K562 (cell line): ENCODE results near the gene HSF2BP. TPM values are rescaled to one million over a fixed set of nuclear protein-coding genes. Genes with fewer than 3 reads are reported as not detected.

Experiments used
- CBFB ChIP-seq: sonication (generic); formaldehyde crosslinking; IDR thresholded peaks from 2 replicates; pipeline ENCODE4 v1.4.0; 2020; ENCODE audit warnings: mild to moderate bottlenecking, missing genetic modification reagents
- MAZ ChIP-seq, 2 experiments: fragments of 450-650 bp in 1 of 2; sonication (generic) in 1 of 2; formaldehyde crosslinking; IDR thresholded peaks in 1 of 2; conservative IDR thresholded peaks in 1 of 2; 2 replicates each; pipeline versions ENCODE4 v1.4.0 to v1.5.0; 2020; ENCODE audit warnings: mild to moderate bottlenecking in 1 of 2, missing genetic modification reagents in 1 of 2
- PTRF ChIP-seq: fragments of 450-650 bp; IDR thresholded peaks from 2 replicates; pipeline ENCODE4 v1.6.1; 2016; ENCODE audit warnings: mild to moderate bottlenecking, missing genetic modification characterization, missing compliant biosample characterization
- RBM22 ChIP-seq: fragments of 200-400 bp; formaldehyde crosslinking; IDR thresholded peaks from 2 replicates; pipeline ENCODE4 v1.6.1; 2018; ENCODE audit warnings: low read length, low read depth; ENCODE audit not compliant: poor library complexity, severe bottlenecking
- RFX7 ChIP-seq: fragments of 250-450 bp; sonication (Bioruptor Pico); IDR thresholded peaks from 2 replicates; pipeline ENCODE4 v1.5.1; 2021; ENCODE audit warnings: mild to moderate bottlenecking
- SP2 ChIP-seq: IDR thresholded peaks from 2 replicates; pipeline ENCODE4 v1.6.1; 2011; ENCODE audit warnings: mild to moderate bottlenecking, low read depth, low read length, moderate library complexity; ENCODE audit not compliant: poor library complexity, severe bottlenecking; ENCODE audit errors: extremely low read depth
- TRIM24 ChIP-seq, 2 experiments: fragments of 450-650 bp; IDR thresholded peaks; 2 replicates each; pipeline ENCODE4 v1.6.1; 2016
- ZFP30 ChIP-seq: fragments of 250-450 bp; sonication (Bioruptor Pico); IDR thresholded peaks from 2 replicates; pipeline ENCODE4 v1.8.0; 2022; ENCODE audit warnings: moderate library complexity, mild to moderate bottlenecking, inconsistent platforms, borderline replicate concordance
- polyA plus RNA-seq, 8 experiments: library from polyadenylated mRNA; depleted of rRNA in 4 of 8; stranded (reverse) in 5 of 8; unstranded in 3 of 8; fragments of >200 nt; fragmentation: Nextera tagmentation in 2 of 8; fragmentation: Illumina TruSeq in 1 of 8; extraction: Ambion mirVana in 2 of 8; extraction: Trizol in 1 of 8; gene quantifications; 2 replicates each; pipeline versions ENCODE4 v1.2.1 to v1.2.3, GENCODE V29; 2011 to 2014; ENCODE audit warnings: inconsistent platforms in 1 of 8, missing spikeins in 1 of 8
- total RNA-seq, 7 experiments: library from RNA; depleted of rRNA in 6 of 7; stranded (reverse); fragments of >200 nt in 6 of 7; fragmentation: Illumina TruSeq in 2 of 7; extraction: Trizol in 2 of 7; gene quantifications; 2 replicates each; pipeline versions ENCODE4 v1.2.1 to v1.2.3, GENCODE V29; 2011 to 2021; ENCODE audit warnings: low replicate concordance in 1 of 7
- TF ChIP-seq, protein P1 (sequence below): fragments of 450-650 bp; IDR thresholded peaks from 2 replicates; pipeline ENCODE4 v1.6.1; 2016; ENCODE audit warnings: mild to moderate bottlenecking, moderate library complexity
- TF ChIP-seq, protein P2 (sequence below), 3 experiments: IDR thresholded peaks in 2 of 3; conservative IDR thresholded peaks in 1 of 3; 2 replicates each; pipeline ENCODE4 v1.5.1; 2011 to 2012; ENCODE audit warnings: low read length in 3 of 3, mild to moderate bottlenecking in 3 of 3, control low read depth in 2 of 3, improper control_type of control experiment in 1 of 3, inconsistent platforms in 1 of 3, low read depth in 1 of 3, mixed read lengths in 1 of 3, moderate library complexity in 1 of 3; ENCODE audit not compliant: insufficient read depth in 2 of 3
- TF ChIP-seq, protein P3 (sequence below): sonication (generic); formaldehyde crosslinking; IDR thresholded peaks from 2 replicates; pipeline ENCODE4 v1.9.0; 2022; ENCODE audit warnings: mild to moderate bottlenecking, missing genetic modification reagents
- TF ChIP-seq, protein P4 (sequence below): fragments of 450-650 bp; formaldehyde crosslinking; IDR thresholded peaks from 2 replicates; pipeline ENCODE4 v1.4.0; 2022; ENCODE audit warnings: mild to moderate bottlenecking, moderate library complexity

The HSF2BP gene
- total and polyA plus RNA-seq, 9 of the 15 experiments (the other 6 are each of a cell fraction or from before 2014, with no cell fraction given): 0.04 to 0.57 (median 0.20) TPM; not detected in 2

DNA sequence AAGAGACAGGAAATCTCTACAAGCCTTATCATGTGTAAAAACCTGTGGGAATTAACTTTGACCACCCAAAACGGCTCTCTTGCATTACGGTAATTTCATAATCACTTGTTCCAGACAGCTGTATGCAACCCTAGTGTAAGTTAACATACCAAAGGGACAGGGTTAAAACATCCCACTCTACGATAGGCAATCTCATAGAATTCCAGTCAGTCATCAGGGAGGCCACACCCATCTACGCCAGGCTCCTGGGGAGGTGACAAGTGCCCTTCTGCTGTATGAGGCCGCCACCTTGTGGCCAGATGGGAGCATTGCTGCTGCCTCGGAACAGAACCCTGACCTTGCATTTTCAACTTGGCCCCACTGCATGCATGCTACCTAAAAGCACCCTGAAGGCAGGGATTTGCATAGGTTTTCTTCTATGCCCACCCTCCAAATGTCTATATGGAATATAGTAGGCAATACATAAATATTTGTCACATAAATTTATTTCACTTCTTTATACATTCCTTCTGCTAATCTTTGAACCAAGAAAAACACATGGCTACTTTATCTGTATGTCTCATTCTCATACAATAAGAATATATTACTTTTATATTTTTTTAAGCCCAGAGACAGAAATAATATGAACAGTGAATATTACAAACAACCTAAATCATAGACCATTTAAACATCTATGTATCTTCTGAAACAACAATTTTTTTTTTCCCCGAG lies 12.6 kb downstream of the HSF2BP start (continued):
- TF ChIP-seq, protein P1, sequence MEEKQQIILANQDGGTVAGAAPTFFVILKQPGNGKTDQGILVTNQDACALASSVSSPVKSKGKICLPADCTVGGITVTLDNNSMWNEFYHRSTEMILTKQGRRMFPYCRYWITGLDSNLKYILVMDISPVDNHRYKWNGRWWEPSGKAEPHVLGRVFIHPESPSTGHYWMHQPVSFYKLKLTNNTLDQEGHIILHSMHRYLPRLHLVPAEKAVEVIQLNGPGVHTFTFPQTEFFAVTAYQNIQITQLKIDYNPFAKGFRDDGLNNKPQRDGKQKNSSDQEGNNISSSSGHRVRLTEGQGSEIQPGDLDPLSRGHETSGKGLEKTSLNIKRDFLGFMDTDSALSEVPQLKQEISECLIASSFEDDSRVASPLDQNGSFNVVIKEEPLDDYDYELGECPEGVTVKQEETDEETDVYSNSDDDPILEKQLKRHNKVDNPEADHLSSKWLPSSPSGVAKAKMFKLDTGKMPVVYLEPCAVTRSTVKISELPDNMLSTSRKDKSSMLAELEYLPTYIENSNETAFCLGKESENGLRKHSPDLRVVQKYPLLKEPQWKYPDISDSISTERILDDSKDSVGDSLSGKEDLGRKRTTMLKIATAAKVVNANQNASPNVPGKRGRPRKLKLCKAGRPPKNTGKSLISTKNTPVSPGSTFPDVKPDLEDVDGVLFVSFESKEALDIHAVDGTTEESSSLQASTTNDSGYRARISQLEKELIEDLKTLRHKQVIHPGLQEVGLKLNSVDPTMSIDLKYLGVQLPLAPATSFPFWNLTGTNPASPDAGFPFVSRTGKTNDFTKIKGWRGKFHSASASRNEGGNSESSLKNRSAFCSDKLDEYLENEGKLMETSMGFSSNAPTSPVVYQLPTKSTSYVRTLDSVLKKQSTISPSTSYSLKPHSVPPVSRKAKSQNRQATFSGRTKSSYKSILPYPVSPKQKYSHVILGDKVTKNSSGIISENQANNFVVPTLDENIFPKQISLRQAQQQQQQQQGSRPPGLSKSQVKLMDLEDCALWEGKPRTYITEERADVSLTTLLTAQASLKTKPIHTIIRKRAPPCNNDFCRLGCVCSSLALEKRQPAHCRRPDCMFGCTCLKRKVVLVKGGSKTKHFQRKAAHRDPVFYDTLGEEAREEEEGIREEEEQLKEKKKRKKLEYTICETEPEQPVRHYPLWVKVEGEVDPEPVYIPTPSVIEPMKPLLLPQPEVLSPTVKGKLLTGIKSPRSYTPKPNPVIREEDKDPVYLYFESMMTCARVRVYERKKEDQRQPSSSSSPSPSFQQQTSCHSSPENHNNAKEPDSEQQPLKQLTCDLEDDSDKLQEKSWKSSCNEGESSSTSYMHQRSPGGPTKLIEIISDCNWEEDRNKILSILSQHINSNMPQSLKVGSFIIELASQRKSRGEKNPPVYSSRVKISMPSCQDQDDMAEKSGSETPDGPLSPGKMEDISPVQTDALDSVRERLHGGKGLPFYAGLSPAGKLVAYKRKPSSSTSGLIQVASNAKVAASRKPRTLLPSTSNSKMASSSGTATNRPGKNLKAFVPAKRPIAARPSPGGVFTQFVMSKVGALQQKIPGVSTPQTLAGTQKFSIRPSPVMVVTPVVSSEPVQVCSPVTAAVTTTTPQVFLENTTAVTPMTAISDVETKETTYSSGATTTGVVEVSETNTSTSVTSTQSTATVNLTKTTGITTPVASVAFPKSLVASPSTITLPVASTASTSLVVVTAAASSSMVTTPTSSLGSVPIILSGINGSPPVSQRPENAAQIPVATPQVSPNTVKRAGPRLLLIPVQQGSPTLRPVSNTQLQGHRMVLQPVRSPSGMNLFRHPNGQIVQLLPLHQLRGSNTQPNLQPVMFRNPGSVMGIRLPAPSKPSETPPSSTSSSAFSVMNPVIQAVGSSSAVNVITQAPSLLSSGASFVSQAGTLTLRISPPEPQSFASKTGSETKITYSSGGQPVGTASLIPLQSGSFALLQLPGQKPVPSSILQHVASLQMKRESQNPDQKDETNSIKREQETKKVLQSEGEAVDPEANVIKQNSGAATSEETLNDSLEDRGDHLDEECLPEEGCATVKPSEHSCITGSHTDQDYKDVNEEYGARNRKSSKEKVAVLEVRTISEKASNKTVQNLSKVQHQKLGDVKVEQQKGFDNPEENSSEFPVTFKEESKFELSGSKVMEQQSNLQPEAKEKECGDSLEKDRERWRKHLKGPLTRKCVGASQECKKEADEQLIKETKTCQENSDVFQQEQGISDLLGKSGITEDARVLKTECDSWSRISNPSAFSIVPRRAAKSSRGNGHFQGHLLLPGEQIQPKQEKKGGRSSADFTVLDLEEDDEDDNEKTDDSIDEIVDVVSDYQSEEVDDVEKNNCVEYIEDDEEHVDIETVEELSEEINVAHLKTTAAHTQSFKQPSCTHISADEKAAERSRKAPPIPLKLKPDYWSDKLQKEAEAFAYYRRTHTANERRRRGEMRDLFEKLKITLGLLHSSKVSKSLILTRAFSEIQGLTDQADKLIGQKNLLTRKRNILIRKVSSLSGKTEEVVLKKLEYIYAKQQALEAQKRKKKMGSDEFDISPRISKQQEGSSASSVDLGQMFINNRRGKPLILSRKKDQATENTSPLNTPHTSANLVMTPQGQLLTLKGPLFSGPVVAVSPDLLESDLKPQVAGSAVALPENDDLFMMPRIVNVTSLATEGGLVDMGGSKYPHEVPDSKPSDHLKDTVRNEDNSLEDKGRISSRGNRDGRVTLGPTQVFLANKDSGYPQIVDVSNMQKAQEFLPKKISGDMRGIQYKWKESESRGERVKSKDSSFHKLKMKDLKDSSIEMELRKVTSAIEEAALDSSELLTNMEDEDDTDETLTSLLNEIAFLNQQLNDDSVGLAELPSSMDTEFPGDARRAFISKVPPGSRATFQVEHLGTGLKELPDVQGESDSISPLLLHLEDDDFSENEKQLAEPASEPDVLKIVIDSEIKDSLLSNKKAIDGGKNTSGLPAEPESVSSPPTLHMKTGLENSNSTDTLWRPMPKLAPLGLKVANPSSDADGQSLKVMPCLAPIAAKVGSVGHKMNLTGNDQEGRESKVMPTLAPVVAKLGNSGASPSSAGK: no peak
- no peak for TF ChIP-seq CBFB (CRISPR knock-in tag)
- no peak for TF ChIP-seq RFX7 (CRISPR knock-in tag)
- 0 out of 4 replicates have a peak, but pooled peaks have one; percentile 45 to 56 for TF ChIP-seq MAZ (CRISPR knock-in tag; conservative IDR thresholded peaks at IDR 0.05 in 1 of 2, IDR thresholded peaks at IDR 0.05 in 1 of 2)
- no peak for TF ChIP-seq ZFP30 (CRISPR knock-in tag)
- TF ChIP-seq, protein P2, sequence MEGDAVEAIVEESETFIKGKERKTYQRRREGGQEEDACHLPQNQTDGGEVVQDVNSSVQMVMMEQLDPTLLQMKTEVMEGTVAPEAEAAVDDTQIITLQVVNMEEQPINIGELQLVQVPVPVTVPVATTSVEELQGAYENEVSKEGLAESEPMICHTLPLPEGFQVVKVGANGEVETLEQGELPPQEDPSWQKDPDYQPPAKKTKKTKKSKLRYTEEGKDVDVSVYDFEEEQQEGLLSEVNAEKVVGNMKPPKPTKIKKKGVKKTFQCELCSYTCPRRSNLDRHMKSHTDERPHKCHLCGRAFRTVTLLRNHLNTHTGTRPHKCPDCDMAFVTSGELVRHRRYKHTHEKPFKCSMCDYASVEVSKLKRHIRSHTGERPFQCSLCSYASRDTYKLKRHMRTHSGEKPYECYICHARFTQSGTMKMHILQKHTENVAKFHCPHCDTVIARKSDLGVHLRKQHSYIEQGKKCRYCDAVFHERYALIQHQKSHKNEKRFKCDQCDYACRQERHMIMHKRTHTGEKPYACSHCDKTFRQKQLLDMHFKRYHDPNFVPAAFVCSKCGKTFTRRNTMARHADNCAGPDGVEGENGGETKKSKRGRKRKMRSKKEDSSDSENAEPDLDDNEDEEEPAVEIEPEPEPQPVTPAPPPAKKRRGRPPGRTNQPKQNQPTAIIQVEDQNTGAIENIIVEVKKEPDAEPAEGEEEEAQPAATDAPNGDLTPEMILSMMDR (IDR thresholded peaks at IDR 0.05 in 2 of 3, conservative IDR thresholded peaks at IDR 0.05 in 1 of 3; ENCODE audit: insufficient read depth in 2 of 3, low read depth in 1 of 3, low read length in 3 of 3): peak; percentile 97 to 100 (median 99)
- TF ChIP-seq TRIM24 (IDR thresholded peaks at IDR 0.05): 0 out of 4 replicates have a peak, but pooled peaks of 1 of the 2 experiments have one; percentile 38
- TF ChIP-seq RBM22: no peak
- TF ChIP-seq PTRF: no peak
- TF ChIP-seq, protein P3, sequence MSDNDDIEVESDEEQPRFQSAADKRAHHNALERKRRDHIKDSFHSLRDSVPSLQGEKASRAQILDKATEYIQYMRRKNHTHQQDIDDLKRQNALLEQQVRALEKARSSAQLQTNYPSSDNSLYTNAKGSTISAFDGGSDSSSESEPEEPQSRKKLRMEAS (CRISPR knock-in tag): 0 out of 2 replicates have a peak, but pooled peaks have one; percentile 30
- TF ChIP-seq, protein P4, sequence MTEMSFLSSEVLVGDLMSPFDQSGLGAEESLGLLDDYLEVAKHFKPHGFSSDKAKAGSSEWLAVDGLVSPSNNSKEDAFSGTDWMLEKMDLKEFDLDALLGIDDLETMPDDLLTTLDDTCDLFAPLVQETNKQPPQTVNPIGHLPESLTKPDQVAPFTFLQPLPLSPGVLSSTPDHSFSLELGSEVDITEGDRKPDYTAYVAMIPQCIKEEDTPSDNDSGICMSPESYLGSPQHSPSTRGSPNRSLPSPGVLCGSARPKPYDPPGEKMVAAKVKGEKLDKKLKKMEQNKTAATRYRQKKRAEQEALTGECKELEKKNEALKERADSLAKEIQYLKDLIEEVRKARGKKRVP (CRISPR knock-in tag): no peak
- no peak for TF ChIP-seq SP2
